Right ventricle myocardium superior (tissue), 1 donor: ENCODE data around the gene FLRT2. TPM values are rescaled to one million over a fixed set of nuclear protein-coding genes. Genes with fewer than 3 reads are reported as not detected.
A peak's percentile ranks its signal among the peaks of the same experiment; 100 is the strongest.

Experiments used
- ATAC-seq: fragments of 200-7000 bp; cut with Tn5 transposase; one replicate; pipeline ENCODE4 v1.9.1; 2020; ENCODE audit warnings: mild to moderate bottlenecking; ENCODE audit not compliant: poor library complexity
- DNase-seq: peaks from one replicate; pipeline ENCODE4 v3.0.0-alpha.2; 2020
- intact Hi-C: fragments of 100-400 bp; cut with DNase I; formaldehyde crosslinking; loops from one replicate; pipeline ENCODE4 v1.11.2; 2022
- total RNA-seq: library from RNA; stranded (reverse); fragmentation: NEBNext Ultra II Directional; extraction: Animal tissue kit (Norgen Biotek cat#: 25700); gene quantifications from one replicate; pipeline ENCODE4 v1.2.1, GENCODE V29; 2021
- donor health status: DM: no; HTN: yes; CAD: no; lungs with severe emphysema.

Gene FLRT2
- total RNA-seq, 1 donor from 2014 or later, result 3.0 TPM

DNA sequence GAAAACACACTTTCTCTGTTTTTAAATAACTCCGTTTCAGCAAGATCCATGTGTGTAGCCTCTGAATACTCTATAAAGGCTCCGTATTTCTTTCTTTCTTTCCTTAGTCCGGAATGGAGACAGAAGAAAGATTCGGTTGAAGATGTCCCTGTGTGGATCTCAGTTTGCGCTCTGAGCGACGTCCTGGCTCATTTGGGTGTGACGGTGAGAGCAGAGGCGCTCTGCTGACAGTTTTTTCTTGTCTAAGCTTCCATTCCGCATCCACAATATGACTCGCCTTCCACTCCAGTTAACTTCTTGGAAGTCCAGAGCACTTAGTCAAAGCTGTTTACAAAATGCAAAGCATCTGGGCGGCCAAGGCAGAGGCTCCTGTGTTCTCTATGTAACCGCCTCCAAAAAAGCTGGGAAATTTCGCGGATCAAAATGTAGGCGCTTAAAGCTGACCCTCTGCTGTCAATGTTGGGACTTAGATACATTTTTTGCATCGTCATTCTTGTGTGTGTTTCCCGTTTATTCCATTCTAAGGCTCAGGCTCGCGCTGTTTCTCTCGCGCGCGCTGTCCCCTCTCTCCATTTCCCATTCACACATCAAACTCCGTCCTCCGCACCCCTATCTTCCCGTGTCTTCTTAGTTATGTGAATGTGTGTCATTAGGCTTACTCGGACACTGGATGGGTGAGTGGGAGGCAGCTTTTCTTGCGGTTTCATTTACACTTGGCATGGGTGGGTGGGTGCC lies 880 bp upstream of the FLRT2 start:
- intact Hi-C loops, result no loop called here
- ATAC-seq (peak; percentile 19), DNase-seq (peak; percentile 38)

GRCh38 chr14:85530626-85531025 lies 682 bp downstream of the FLRT2 start:
- intact Hi-C loops, result no loop called here
- DNase-seq (no peak), ATAC-seq (no peak)

DNA sequence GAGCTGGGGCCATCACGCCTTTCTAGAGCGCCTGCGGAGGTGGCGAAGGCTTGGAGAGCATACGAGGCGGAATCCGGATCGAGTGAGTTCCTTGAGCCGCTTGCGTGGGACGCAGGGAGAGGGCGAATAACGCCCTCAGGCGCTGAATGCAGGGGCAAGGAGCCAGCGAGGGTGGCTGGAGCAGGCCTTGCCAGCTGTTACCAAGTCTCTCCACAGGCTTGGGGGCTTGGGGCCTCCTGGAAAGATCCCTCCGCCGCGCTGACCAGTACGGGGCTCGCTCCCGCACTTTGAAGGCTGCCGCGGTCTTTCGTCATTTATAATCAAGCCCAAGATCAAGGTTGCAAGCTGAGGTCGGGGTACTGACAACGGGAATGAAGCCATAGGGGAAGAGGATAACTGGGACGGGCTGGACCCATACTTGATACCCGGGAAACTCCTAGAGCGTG lies 1.2 kb downstream of the FLRT2 start:
- DNase-seq, result peak; percentile 68
- intact Hi-C loops, result no loop called here
- ATAC-seq, result peak; percentile 24

- ATAC-seq (peak; percentile 51), DNase-seq (peak; percentile 76)
- intact Hi-C loops, result no loop called here
These were observed 1.8 kb downstream of the FLRT2 start for GRCh38 chr14:85531587-85532373.

GRCh38 chr14:85532374-85533022 lies 2.6 kb downstream of the FLRT2 start:
- intact Hi-C loops, result no loop called here
- ATAC-seq (no peak), DNase-seq (no peak)

- intact Hi-C loops, result no loop called here
- peak; percentile 69 for ATAC-seq
These were observed 3.3 kb downstream of the FLRT2 start for GRCh38 chr14:85533023-85533860.

DNA sequence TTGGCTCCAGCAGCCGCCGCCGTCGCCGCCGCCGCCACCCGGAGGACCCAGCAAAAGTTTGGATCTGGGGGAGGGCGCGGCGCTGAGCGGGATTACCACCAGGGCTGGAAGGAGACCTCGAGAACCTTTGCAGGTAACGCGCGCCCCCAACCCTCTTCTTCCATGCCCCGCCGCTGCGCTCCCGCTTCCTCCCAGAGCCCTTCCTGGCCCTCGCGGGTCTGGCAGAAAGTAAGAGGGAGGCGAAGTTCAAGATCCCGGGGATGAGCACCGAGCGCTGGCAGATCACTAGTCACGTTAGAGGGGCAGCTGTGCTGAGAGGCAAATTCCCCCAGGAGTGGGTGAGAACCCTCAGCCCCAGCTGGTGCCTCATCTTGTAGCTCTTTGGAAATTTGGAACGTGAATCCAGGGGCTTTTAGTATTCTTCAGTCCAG lies 3.9 kb downstream of the FLRT2 start:
- ATAC-seq (no peak), DNase-seq (peak; percentile 40)
- intact Hi-C loops, result no loop called here

More at GRCh38 chr14:85533023-85533860, 3.3 kb downstream of the FLRT2 start:
- DNase-seq, result peak; percentile 71

GRCh38 chr14:85534458-85535293 lies 4.7 kb downstream of the FLRT2 start:
- DNase-seq (peak; percentile 38), ATAC-seq (no peak)
- intact Hi-C loops, result no loop called here

- no peak for ATAC-seq
- DNase-seq, result no peak
- intact Hi-C loops, result no loop called here
These were observed 5.4 kb downstream of the FLRT2 start for GRCh38 chr14:85535321-85535720.

DNA sequence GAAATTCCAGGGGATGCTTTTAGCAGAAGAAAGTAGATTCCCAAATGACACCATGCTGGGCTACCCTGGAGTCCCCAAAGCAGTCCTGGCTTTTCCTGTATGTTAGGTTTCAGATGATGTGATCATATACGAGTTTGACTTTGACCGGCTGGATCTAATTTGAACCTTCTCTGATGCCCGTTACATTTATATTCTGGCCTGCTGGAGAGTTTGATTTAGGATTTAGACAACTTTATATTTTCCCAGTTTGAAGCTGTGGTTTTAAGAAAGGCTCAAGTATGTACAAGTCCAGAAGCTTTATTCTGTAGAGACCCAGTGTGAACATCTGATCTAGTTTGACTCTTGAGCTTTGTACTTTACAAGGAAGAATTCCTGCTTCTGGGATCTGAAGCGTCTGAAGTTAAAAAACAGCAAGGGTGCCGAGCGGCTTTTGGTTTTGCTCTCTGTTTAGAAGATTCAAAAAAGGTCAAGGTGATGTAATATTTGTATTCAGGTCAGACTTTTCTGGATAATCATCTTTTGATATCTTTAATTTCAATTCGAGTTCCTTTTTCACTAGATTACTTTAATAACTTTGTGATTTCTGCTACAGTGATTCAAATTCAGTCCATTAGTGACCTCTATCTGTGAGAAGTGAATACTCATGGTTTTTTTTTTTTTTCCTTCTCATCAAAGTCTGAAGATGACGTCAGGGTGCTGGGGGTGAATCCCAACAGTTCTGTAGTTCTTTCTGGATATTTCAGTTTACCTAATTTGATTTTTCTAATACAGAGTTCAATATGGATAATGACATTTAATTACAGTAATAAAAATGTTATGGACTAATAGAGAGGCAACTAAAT lies 6.3 kb downstream of the FLRT2 start:
- DNase-seq (no peak), ATAC-seq (peak; percentile 51)
- intact Hi-C loops, result no loop called here

DNA sequence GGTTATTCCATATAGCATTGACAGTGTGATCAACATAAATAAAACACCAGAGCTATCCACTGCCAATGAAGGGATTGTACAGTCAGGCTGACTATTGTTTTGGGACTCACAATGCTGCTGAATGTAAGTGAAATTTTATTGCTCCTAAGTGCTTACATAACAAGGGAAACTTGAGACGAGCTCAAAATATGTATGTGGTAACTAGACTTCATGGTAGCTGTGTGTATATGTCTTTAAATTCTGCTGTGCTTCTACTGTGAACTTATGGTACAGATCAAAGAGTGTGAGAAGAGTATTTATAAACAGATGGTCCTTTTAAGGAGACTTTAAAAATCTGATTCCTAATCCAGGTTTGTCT lies 6.9 kb downstream of the FLRT2 start:
- intact Hi-C loops, result no loop called here
- ATAC-seq (no peak), DNase-seq (no peak)

DNA sequence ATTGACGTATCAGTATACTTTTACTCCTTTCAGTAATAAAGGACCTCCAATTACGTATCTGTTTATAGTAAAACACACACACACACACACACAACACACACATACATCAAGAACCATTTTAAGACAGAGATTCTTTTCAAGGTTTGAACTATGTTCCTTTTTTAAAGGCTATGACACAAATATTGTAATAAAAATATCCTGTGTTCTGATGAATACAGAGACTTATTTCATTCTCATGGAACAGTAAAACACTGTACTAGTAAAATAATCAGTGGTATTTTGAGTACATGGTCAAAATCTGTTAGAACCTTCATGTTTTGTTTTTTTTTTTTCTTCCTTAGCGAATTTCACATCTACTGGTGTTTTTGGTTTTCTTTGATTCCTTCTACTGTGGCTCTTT lies 7.6 kb downstream of the FLRT2 start:
- intact Hi-C loops, result no loop called here
- DNase-seq (no peak), ATAC-seq (no peak)

DNA sequence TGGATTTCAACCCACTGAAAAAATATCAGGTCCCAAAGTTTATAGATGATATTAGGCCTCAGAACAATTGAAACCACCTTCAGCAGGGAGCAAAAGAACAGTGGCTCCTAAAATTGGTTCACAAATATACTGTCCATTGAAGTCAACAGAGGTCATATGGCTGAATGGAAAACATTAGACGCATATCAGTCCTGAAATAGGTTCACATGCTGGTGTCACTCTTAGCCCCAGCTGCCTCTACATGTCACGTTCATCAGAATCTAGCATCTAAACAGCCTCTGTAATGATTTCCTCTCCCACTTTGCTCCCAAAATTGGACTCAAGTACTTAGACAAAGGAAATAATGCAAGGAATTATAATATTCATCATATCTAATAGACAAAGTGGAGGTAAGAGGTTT lies 8.7 kb downstream of the FLRT2 start:
- intact Hi-C loops, result no loop called here
- DNase-seq (no peak), ATAC-seq (no peak)

- intact Hi-C loops, result no loop called here
- ATAC-seq (no peak), DNase-seq (no peak)
These were observed 9.6 kb downstream of the FLRT2 start for GRCh38 chr14:85539510-85539909.

GRCh38 chr14:85542623-85543022 lies 12.7 kb downstream of the FLRT2 start:
- ATAC-seq (no peak), DNase-seq (no peak)
- intact Hi-C loops, result no loop called here

- DNase-seq (no peak), ATAC-seq (no peak)
- intact Hi-C loops, result no loop called here
These were observed 15.8 kb downstream of the FLRT2 start for GRCh38 chr14:85545738-85546137.

- intact Hi-C loops, result no loop called here
- DNase-seq (no peak), ATAC-seq (no peak)
These were observed 16.4 kb downstream of the FLRT2 start for GRCh38 chr14:85546390-85546789.
